Amniotic epithelial cell (primary cell): Measurements from ENCODE around the gene ZFHX2.
"Not testable (repeated sequence)": the region's sequence is repeated elsewhere in the genome, so short reads cannot be mapped to it uniquely, and the experiment has no call there.

Experiments used
- DNase-seq: peaks from one replicate; pipeline ENCODE4 v3.0.0-alpha.2; 2010; ENCODE audit warnings: low read depth

Gene ZFHX2

GRCh38 chr14:23539248-23540140 lies 12.1 kb downstream of the ZFHX2 start:
- DNase-seq: peak; percentile 32

GRCh38 chr14:23538785-23539184 lies 12.8 kb downstream of the ZFHX2 start:
- peak; percentile 37 for DNase-seq

- no peak for DNase-seq
These were observed 13.4 kb downstream of the ZFHX2 start for GRCh38 chr14:23538050-23538718.

- peak; percentile 29 for DNase-seq
These were observed 14.1 kb downstream of the ZFHX2 start for GRCh38 chr14:23537351-23538049.

- DNase-seq: not testable (repeated sequence)
These were observed 14.7 kb downstream of the ZFHX2 start for GRCh38 chr14:23536906-23537305.

- DNase-seq: no peak
These were observed 15.1 kb downstream of the ZFHX2 start for GRCh38 chr14:23536494-23536893.

- DNase-seq: no peak
These were observed 15.6 kb downstream of the ZFHX2 start for GRCh38 chr14:23535943-23536342.

- no peak for DNase-seq
These were observed 17.7 kb downstream of the ZFHX2 start for GRCh38 chr14:23533652-23534435.

- DNase-seq: no peak
These were observed 18.9 kb downstream of the ZFHX2 start for GRCh38 chr14:23532658-23533057.

- DNase-seq: no peak
These were observed 20.2 kb downstream of the ZFHX2 start for GRCh38 chr14:23531391-23531790.

GRCh38 chr14:23530375-23531055 lies 21.1 kb downstream of the ZFHX2 start:
- DNase-seq: no peak

- DNase-seq: no peak
These were observed 22.5 kb downstream of the ZFHX2 start for GRCh38 chr14:23529016-23529415.

- DNase-seq: no peak
These were observed 23.0 kb downstream of the ZFHX2 start for GRCh38 chr14:23528555-23528954.

GRCh38 chr14:23525611-23526010 lies 26.0 kb downstream of the ZFHX2 start:
- no peak for DNase-seq

- no peak for DNase-seq
These were observed 26.6 kb downstream of the ZFHX2 start for GRCh38 chr14:23524954-23525353.

- no peak for DNase-seq
These were observed 28.1 kb downstream of the ZFHX2 start for GRCh38 chr14:23523229-23524016.

GRCh38 chr14:23522643-23523198 lies 28.8 kb downstream of the ZFHX2 start:
- no peak for DNase-seq

- DNase-seq: no peak
These were observed 29.6 kb downstream of the ZFHX2 start for GRCh38 chr14:23521785-23522640.

- no peak for DNase-seq
These were observed 30.5 kb downstream of the ZFHX2 start for GRCh38 chr14:23520899-23521533.
